Endodermal cell (in vitro differentiated cells): ENCODE results near the gene SWT1. TPM values are rescaled to one million over a fixed set of nuclear protein-coding genes. Genes with fewer than 3 reads are reported as not detected.

ENCODE experiments used
- DNase-seq: peaks from one replicate; pipeline ENCODE4 v3.0.0-alpha.2; 2017
- H3K27ac ChIP-seq: 2 replicates; pipeline ENCODE4 v1.5.1; 2013; ENCODE audit warnings: mild to moderate bottlenecking, low read depth, low read length, moderate library complexity
- H3K27me3 ChIP-seq: 2 replicates; pipeline ENCODE4 v1.6.1; 2013; ENCODE audit warnings: mild to moderate bottlenecking, low read length, moderate library complexity; ENCODE audit not compliant: insufficient read depth, control insufficient read depth, poor library complexity, severe bottlenecking
- H3K36me3 ChIP-seq: 2 replicates; pipeline ENCODE4 v1.7.0; 2013; ENCODE audit warnings: mild to moderate bottlenecking, low read length, moderate library complexity; ENCODE audit not compliant: control insufficient read depth, insufficient read depth
- H3K4me1 ChIP-seq: one replicate; pipeline ENCODE4 v1.7.0; 2013; ENCODE audit warnings: low read length; ENCODE audit not compliant: control insufficient read depth, insufficient read depth
- H3K4me3 ChIP-seq: 2 replicates; pipeline ENCODE4 v1.5.1; 2013; ENCODE audit warnings: mild to moderate bottlenecking, low read length, moderate library complexity
- H3K9ac ChIP-seq: 2 replicates; pipeline ENCODE4 v1.6.1; 2013; ENCODE audit warnings: mild to moderate bottlenecking, low read length, moderate library complexity; ENCODE audit not compliant: poor library complexity, severe bottlenecking; ENCODE audit errors: extremely low read depth
- H3K9me3 ChIP-seq: 2 replicates; pipeline ENCODE4 v1.6.1; 2013; ENCODE audit warnings: mild to moderate bottlenecking, low read length, moderate library complexity; ENCODE audit not compliant: control insufficient read depth
- H3K27ac Mint-ChIP-seq: 2 replicates; pipeline ENCODE4 v1.8.0; 2020; ENCODE audit warnings: mixed read lengths
- H3K27me3 Mint-ChIP-seq: 2 replicates; pipeline ENCODE4 v1.8.0; 2021; ENCODE audit warnings: mild to moderate bottlenecking, mixed read lengths; ENCODE audit not compliant: insufficient read depth
- H3K36me3 Mint-ChIP-seq: 2 replicates; pipeline ENCODE4 v1.8.0; 2020; ENCODE audit warnings: low read depth, mixed read lengths
- H3K4me1 Mint-ChIP-seq: 2 replicates; pipeline ENCODE4 v1.8.0; 2020; ENCODE audit warnings: mixed read lengths
- H3K4me3 Mint-ChIP-seq: 2 replicates; pipeline ENCODE4 v1.8.0; 2020; ENCODE audit warnings: mild to moderate bottlenecking, moderate library complexity, mixed read lengths
- H3K9me3 Mint-ChIP-seq: 2 replicates; pipeline ENCODE4 v1.8.0; 2020; ENCODE audit warnings: mild to moderate bottlenecking, mixed read lengths
- WGBS, 2 experiments: methylation state at CpG; one replicate each; pipeline versions ENCODE4 v1.1.5 to v1.1.7; 2013; ENCODE audit warnings: missing lambda C conversion rate in 2 of 2, mixed read lengths in 1 of 2; ENCODE audit not compliant: insufficient coverage in 1 of 2, insufficient read length in 1 of 2; 5-methylcytosine and 5-hydroxymethylcytosine counted together
- total RNA-seq, 2 donors: library from RNA; stranded (reverse); fragmentation: NEBNext Ultra II Directional in 1 of 2; extraction: Animal tissue kit (Norgen Biotek cat#: 25700) in 1 of 2; gene quantifications; 2 replicates in 1 of 2; 3 replicates in 1 of 2; pipeline ENCODE4 v1.2.1, GENCODE V29; 2021
- TF ChIP-seq, protein P1 (sequence below): fragments of 200-600 bp; sonication (generic); conservative IDR thresholded peaks from 2 replicates; pipeline ENCODE4 v1.5.0; 2021; ENCODE audit warnings: antibody characterized with exemption, mild to moderate bottlenecking

SWT1 gene
- total RNA-seq, 2 donors from 2014 or later: 9.7 to 13.4 TPM

DNA sequence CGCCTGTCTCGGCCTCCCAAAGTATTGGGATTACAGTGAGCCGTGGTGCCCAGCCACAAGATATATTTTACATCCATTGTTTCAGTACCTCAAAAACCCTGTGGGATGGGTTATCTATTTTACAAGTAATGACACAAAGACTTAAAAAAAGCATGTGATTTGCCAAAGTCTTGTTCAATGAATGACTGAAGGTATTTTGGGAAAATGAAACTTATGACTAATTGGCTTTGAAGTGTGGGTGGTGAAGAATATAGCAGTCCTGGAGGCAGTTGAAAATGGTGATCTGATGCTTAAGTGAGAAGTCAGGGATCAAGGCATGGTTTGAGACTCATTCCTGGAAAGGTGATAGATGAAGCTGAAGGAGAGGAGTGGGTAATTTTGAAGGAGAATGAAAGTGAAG lies 3.0 kb downstream of the SWT1 start:
- no peaks in the 10 kb centered on the region for H3K9me3 Mint-ChIP-seq
- peaks cover 17% of the 10 kb centered on the region for H3K4me1 Mint-ChIP-seq
- no peaks in the 10 kb centered on the region for H3K27me3 Mint-ChIP-seq
- H3K4me3 Mint-ChIP-seq: no peak overlapping the region
- H3K36me3 Mint-ChIP-seq: peaks cover 20% of the 10 kb centered on the region
- Histone ChIP-seq H3K4me3 (no peak overlapping the region), H3K4me1 (no peaks in the 10 kb centered on the region), H3K9ac (no peak overlapping the region), H3K9me3 (no peaks in the 10 kb centered on the region), H3K36me3 (peaks cover 11% of the 10 kb centered on the region), H3K27me3 (no peaks in the 10 kb centered on the region), H3K27ac (no peak overlapping the region)
- no peak for DNase-seq
- WGBS, 2 experiments: 99% methylated on average over 3 of the region's 3 CpGs; no CpG with 5 or more reads in 1 of the 2 experiments
- TF ChIP-seq, protein P1, sequence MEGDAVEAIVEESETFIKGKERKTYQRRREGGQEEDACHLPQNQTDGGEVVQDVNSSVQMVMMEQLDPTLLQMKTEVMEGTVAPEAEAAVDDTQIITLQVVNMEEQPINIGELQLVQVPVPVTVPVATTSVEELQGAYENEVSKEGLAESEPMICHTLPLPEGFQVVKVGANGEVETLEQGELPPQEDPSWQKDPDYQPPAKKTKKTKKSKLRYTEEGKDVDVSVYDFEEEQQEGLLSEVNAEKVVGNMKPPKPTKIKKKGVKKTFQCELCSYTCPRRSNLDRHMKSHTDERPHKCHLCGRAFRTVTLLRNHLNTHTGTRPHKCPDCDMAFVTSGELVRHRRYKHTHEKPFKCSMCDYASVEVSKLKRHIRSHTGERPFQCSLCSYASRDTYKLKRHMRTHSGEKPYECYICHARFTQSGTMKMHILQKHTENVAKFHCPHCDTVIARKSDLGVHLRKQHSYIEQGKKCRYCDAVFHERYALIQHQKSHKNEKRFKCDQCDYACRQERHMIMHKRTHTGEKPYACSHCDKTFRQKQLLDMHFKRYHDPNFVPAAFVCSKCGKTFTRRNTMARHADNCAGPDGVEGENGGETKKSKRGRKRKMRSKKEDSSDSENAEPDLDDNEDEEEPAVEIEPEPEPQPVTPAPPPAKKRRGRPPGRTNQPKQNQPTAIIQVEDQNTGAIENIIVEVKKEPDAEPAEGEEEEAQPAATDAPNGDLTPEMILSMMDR: no peak
- H3K27ac Mint-ChIP-seq: no peak overlapping the region

DNA sequence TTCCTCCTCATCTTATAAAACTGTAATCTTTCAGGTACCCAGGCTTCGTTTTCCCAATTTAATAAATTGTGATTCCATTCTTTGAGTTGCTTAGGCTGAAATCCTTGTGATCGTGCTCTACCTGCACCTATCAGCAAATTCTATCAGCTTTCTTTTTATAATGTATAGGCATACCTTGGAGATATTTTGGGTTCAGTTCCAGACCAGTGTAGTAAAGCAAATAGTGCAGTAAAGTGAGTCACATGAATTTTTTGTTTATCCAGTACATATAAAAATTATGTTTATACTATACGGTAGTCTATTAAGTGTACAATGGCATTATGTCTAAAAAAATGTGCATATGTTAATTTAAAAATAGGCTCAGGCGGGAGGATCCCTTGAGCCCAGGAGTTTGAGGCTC lies 5.5 kb downstream of the SWT1 start:
- no peaks in the 10 kb centered on the region for H3K27me3 Mint-ChIP-seq
- no peaks in the 10 kb centered on the region for H3K4me1 ChIP-seq
- H3K4me1 Mint-ChIP-seq: peaks cover 9% of the 10 kb centered on the region
- H3K27ac ChIP-seq: no peak overlapping the region
- H3K4me3 ChIP-seq: no peak overlapping the region
- H3K27me3 ChIP-seq: no peaks in the 10 kb centered on the region
- H3K36me3 Mint-ChIP-seq: peaks cover 25% of the 10 kb centered on the region
- no peak for DNase-seq
- no peak overlapping the region for H3K4me3 Mint-ChIP-seq
- no peak overlapping the region for H3K9ac ChIP-seq
- TF ChIP-seq, protein P1: no peak
- no peaks in the 10 kb centered on the region for H3K9me3 ChIP-seq
- WGBS, 2 experiments: 97 to 100% methylated on average over 1 to 4 of the region's 4 CpGs
- no peak overlapping the region for H3K27ac Mint-ChIP-seq
- peaks cover 12% of the 10 kb centered on the region for H3K36me3 ChIP-seq
- no peaks in the 10 kb centered on the region for H3K9me3 Mint-ChIP-seq

DNA sequence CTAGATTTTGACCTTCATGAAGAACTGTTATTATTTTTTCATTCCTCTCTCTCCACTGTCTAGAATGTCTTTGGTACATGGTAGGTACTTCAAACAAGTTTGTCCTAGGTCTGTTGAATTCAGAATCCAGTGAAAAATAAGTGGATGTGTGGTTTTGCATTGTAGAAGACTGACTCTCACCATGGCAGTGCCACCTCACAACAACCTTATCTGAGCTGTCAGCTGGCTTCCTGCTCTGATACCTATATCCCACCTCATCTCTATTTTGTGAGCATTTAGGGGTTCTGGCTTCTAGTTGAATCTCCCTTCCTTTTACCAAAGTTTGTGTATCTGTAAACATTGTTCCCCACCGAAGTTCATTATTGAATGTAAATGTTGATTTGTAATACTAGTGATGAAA lies 9.1 kb downstream of the SWT1 start:
- Histone ChIP-seq H3K9me3 (no peaks in the 10 kb centered on the region), H3K4me3 (no peak overlapping the region), H3K9ac (no peak overlapping the region), H3K27ac (no peak overlapping the region), H3K4me1 (no peaks in the 10 kb centered on the region), H3K27me3 (no peaks in the 10 kb centered on the region), H3K36me3 (peaks cover 16% of the 10 kb centered on the region)
- H3K4me1 Mint-ChIP-seq: no peaks in the 10 kb centered on the region
- no peak overlapping the region for H3K4me3 Mint-ChIP-seq
- no peaks in the 10 kb centered on the region for H3K27me3 Mint-ChIP-seq
- no peak overlapping the region for H3K27ac Mint-ChIP-seq
- no peaks in the 10 kb centered on the region for H3K9me3 Mint-ChIP-seq
- peaks cover 24% of the 10 kb centered on the region for H3K36me3 Mint-ChIP-seq
- TF ChIP-seq, protein P1: no peak
- 100% methylated on average over 1 of the region's 1 CpG; no CpG with 5 or more reads in 1 of the 2 experiments for WGBS, 2 experiments
- no peak for DNase-seq
